GM23338 (cell line): ENCODE data around the gene MBL2. TPM values are rescaled to one million over a fixed set of nuclear protein-coding genes. Genes with fewer than 3 reads are reported as not detected.

ENCODE experiments used
- ATAC-seq: fragments of 200-7000 bp; cut with Tn5 transposase; 3 replicates; pipeline ENCODE4 v1.9.1; 2020
- DNase-seq: peaks from one replicate; pipeline ENCODE4 v3.0.0-alpha.2; 2015; ENCODE audit warnings: low spot score
- H2AFZ ChIP-seq: fragments of 200-600 bp; sonication (generic); 2 replicates; pipeline ENCODE4 v1.8.0; 2016; ENCODE audit warnings: antibody characterized with exemption, mild to moderate bottlenecking, moderate library complexity
- H3F3A ChIP-seq: fragments of 200-600 bp; sonication (generic); replicated peaks from 2 replicates; pipeline ENCODE4 v1.8.0; 2017; ENCODE audit warnings: antibody characterized with exemption, mixed run types, low read depth
- H3K27ac ChIP-seq: fragments of 200-600 bp; sonication (generic); 2 replicates; pipeline ENCODE4 v1.6.1; 2016; ENCODE audit warnings: low read depth
- H3K27me3 ChIP-seq: fragments of 200-600 bp; sonication (generic); 2 replicates; pipeline ENCODE4 v1.8.0; 2016; ENCODE audit warnings: mild to moderate bottlenecking, mixed run types, moderate library complexity; ENCODE audit not compliant: insufficient read depth
- H3K36me3 ChIP-seq: fragments of 200-600 bp; sonication (generic); 2 replicates; pipeline ENCODE4 v1.8.0; 2016; ENCODE audit warnings: mild to moderate bottlenecking; ENCODE audit not compliant: insufficient read depth
- H3K4me1 ChIP-seq: fragments of 200-600 bp; sonication (generic); 2 replicates; pipeline ENCODE4 v1.8.0; 2016; ENCODE audit warnings: mild to moderate bottlenecking, moderate library complexity; ENCODE audit not compliant: insufficient read depth
- H3K4me2 ChIP-seq: fragments of 200-600 bp; sonication (generic); 2 replicates; pipeline ENCODE4 v1.7.1; 2017; ENCODE audit warnings: mixed run types
- H3K4me3 ChIP-seq: fragments of 200-600 bp; sonication (generic); 2 replicates; pipeline ENCODE4 v1.6.1; 2016; ENCODE audit warnings: mixed run types
- H3K79me2 ChIP-seq: fragments of 200-600 bp; sonication (generic); replicated peaks from 2 replicates; pipeline ENCODE4 v1.8.0; 2017; ENCODE audit warnings: mild to moderate bottlenecking; ENCODE audit not compliant: insufficient read depth
- H3K9me2 ChIP-seq: fragments of 200-600 bp; sonication (generic); 2 replicates; pipeline ENCODE4 v1.8.0; 2017; ENCODE audit not compliant: insufficient read depth
- H4K20me1 ChIP-seq: fragments of 200-600 bp; sonication (generic); replicated peaks from 2 replicates; pipeline ENCODE4 v1.8.0; 2017; ENCODE audit warnings: mild to moderate bottlenecking; ENCODE audit not compliant: insufficient read depth
- H3K27ac Mint-ChIP-seq: 2 replicates; pipeline ENCODE4 v1.8.0; 2020; ENCODE audit warnings: inconsistent platforms, mild to moderate bottlenecking, moderate library complexity, mixed read lengths
- H3K27me3 Mint-ChIP-seq: 3 replicates; pipeline ENCODE4 v1.8.0; 2022; ENCODE audit warnings: low read depth, mild to moderate bottlenecking, moderate library complexity, mixed read lengths, inconsistent platforms; ENCODE audit not compliant: insufficient read depth, poor library complexity
- H3K36me3 Mint-ChIP-seq: 3 replicates; pipeline ENCODE4 v1.8.0; 2021; ENCODE audit warnings: low read depth, mild to moderate bottlenecking, inconsistent platforms, moderate library complexity, mixed read lengths
- H3K4me1 Mint-ChIP-seq: 3 replicates; pipeline ENCODE4 v1.8.0; 2020; ENCODE audit warnings: mild to moderate bottlenecking, inconsistent platforms, mixed read lengths
- H3K4me3 Mint-ChIP-seq: 3 replicates; pipeline ENCODE4 v1.8.0; 2021; ENCODE audit warnings: moderate library complexity, mild to moderate bottlenecking, inconsistent platforms, mixed read lengths
- H3K9me3 Mint-ChIP-seq: 3 replicates; pipeline ENCODE4 v1.8.0; 2020; ENCODE audit warnings: moderate library complexity, mild to moderate bottlenecking, inconsistent platforms, mixed read lengths
- CREB1 ChIP-seq: fragments of 250-450 bp; sonication (Bioruptor Pico); IDR thresholded peaks from 2 replicates; pipeline ENCODE4 v1.5.0; 2020; ENCODE audit warnings: low read depth, mild to moderate bottlenecking, moderate library complexity
- ETS1 ChIP-seq: IDR thresholded peaks from 2 replicates; pipeline ENCODE4 v1.6.1; 2016; ENCODE audit warnings: antibody characterized with exemption
- EZH2 ChIP-seq: fragments of 200-600 bp; sonication (generic); IDR thresholded peaks from one replicate; pipeline ENCODE4 v1.8.0; 2017; ENCODE audit warnings: antibody characterized with exemption, mild to moderate bottlenecking, low read depth; ENCODE audit not compliant: unreplicated experiment
- EZH2phosphoT487 ChIP-seq: fragments of 200-600 bp; sonication (generic); IDR thresholded peaks from one replicate; pipeline ENCODE4 v1.8.1; 2018; ENCODE audit warnings: antibody characterized with exemption; ENCODE audit not compliant: unreplicated experiment
- JUNB ChIP-seq: IDR thresholded peaks from one replicate; pipeline ENCODE4 v1.6.1; 2016; ENCODE audit warnings: antibody characterized with exemption; ENCODE audit not compliant: unreplicated experiment
- NANOG ChIP-seq: IDR thresholded peaks from 2 replicates; pipeline ENCODE4 v1.6.1; 2016; ENCODE audit warnings: antibody characterized with exemption, borderline replicate concordance
- POLR2AphosphoS5 ChIP-seq: IDR thresholded peaks from 2 replicates; pipeline ENCODE4 v1.6.1; 2016; ENCODE audit warnings: antibody characterized with exemption, low read depth
- REST ChIP-seq: IDR thresholded peaks from one replicate; pipeline ENCODE4 v1.6.1; 2018; ENCODE audit warnings: antibody characterized with exemption; ENCODE audit not compliant: unreplicated experiment
- STAT1 ChIP-seq: IDR thresholded peaks from one replicate; pipeline ENCODE4 v1.6.1; 2016; ENCODE audit warnings: antibody characterized with exemption; ENCODE audit not compliant: unreplicated experiment
- ZNF114 ChIP-seq: fragments of 250-450 bp; sonication (Bioruptor Pico); IDR thresholded peaks from 2 replicates; pipeline ENCODE4 v1.5.0; 2020; ENCODE audit warnings: mild to moderate bottlenecking, moderate library complexity
- ZNF331 ChIP-seq: fragments of 250-450 bp; sonication (Bioruptor Pico); IDR thresholded peaks from 2 replicates; pipeline ENCODE4 v1.5.0; 2020; ENCODE audit warnings: low read depth, mild to moderate bottlenecking, moderate library complexity
- polyA plus RNA-seq: library from polyadenylated mRNA; unstranded; fragments of >200 nt; fragmentation: Nextera tagmentation; extraction: Ambion mirVana; gene quantifications from 2 replicates; pipeline ENCODE4 v1.2.1, GENCODE V29; 2016
- total RNA-seq: library from RNA; depleted of rRNA; stranded (reverse); fragments of >200 nt; shearing (Covaris generic); gene quantifications from 2 replicates; pipeline ENCODE4 v1.2.3, GENCODE V29; 2014

MBL2 gene
- total and polyA plus RNA-seq, 2 experiments from 2014 or later: not detected

- TF ChIP-seq REST (no peak), ETS1 (no peak), EZH2 (no peak), POLR2AphosphoS5 (no peak), STAT1 (no peak), ZNF114 (CRISPR knock-in tag) (no peak), ZNF331 (CRISPR knock-in tag) (no peak), EZH2phosphoT487 (no peak), CREB1 (no peak)
Measured at GRCh38 chr10:52785418-52785817, 12.8 kb upstream of the MBL2 start (continued).

GRCh38 chr10:52783726-52784125, 11.1 kb upstream of the MBL2 start:
- Histone ChIP-seq H3K79me2 (no peaks in the 10 kb centered on the region), H3K27me3 (no peaks in the 10 kb centered on the region), H3K4me3 (no peak overlapping the region), H4K20me1 (no peaks in the 10 kb centered on the region), H3F3A (no peaks in the 10 kb centered on the region), H3K27ac (no peak overlapping the region), H2AFZ (no peak overlapping the region), H3K4me2 (no peak overlapping the region), H3K9me2 (peaks cover 8% of the 10 kb centered on the region; the same call in 1 of the 2 replicates), H3K4me1 (no peaks in the 10 kb centered on the region), H3K36me3 (no peaks in the 10 kb centered on the region)
- Mint-ChIP-seq H3K4me1 (peaks cover 4% of the 10 kb centered on the region; the same call in 2 of the 3 replicates), H3K4me3 (no peak overlapping the region), H3K9me3 (no peaks in the 10 kb centered on the region), H3K27ac (no peak overlapping the region), H3K27me3 (peaks cover 1% of the 10 kb centered on the region), H3K36me3 (no peaks in the 10 kb centered on the region)
- no peak for DNase-seq
- TF ChIP-seq ETS1 (no peak), CREB1 (no peak), STAT1 (no peak), JUNB (no peak), REST (no peak), ZNF331 (CRISPR knock-in tag) (no peak), NANOG (no peak)
- ATAC-seq: no peak
